DMS53 treated with DMSO at 0.1 percent for 48 hours (cell line): ENCODE results near the gene EXOSC7.
"Not testable (repeated sequence)": the region's sequence is repeated elsewhere in the genome, so short reads cannot be mapped to it uniquely, and the experiment has no call there.

Experiments used
- DNase-seq: peaks from one replicate; lab custom pipeline; 2025; ENCODE audit not compliant: unreplicated experiment; lab: John Stamatoyannopoulos, UW

Gene EXOSC7

GRCh38 chr3:44961888-44962287 is 14.2 kb upstream of the EXOSC7 start:
- DNase-seq: no peak

- DNase-seq: no peak
These were observed 13.2 kb upstream of the EXOSC7 start for GRCh38 chr3:44962621-44963393.

GRCh38 chr3:44963571-44964325 is 12.3 kb upstream of the EXOSC7 start:
- no peak for DNase-seq

- no peak for DNase-seq
These were observed 10.9 kb upstream of the EXOSC7 start for GRCh38 chr3:44965165-44965564.

- no peak for DNase-seq
These were observed 9.2 kb upstream of the EXOSC7 start for GRCh38 chr3:44966795-44967278.

GRCh38 chr3:44968447-44968858 is 7.6 kb upstream of the EXOSC7 start:
- no peak for DNase-seq

GRCh38 chr3:44969154-44969827 is 6.8 kb upstream of the EXOSC7 start:
- DNase-seq: no peak

GRCh38 chr3:44969828-44970179 is 6.2 kb upstream of the EXOSC7 start:
- DNase-seq: no peak

- DNase-seq: no peak
These were observed 5.0 kb upstream of the EXOSC7 start for GRCh38 chr3:44970926-44971490.

GRCh38 chr3:44974416-44974815 is 1.6 kb upstream of the EXOSC7 start:
- no peak for DNase-seq

GRCh38 chr3:44981220-44981619 is 5.2 kb downstream of the EXOSC7 start:
- DNase-seq: no peak

- no peak for DNase-seq
These were observed 5.7 kb downstream of the EXOSC7 start for GRCh38 chr3:44981751-44982150.

GRCh38 chr3:44982817-44983216 is 6.8 kb downstream of the EXOSC7 start:
- DNase-seq: no peak

GRCh38 chr3:44983484-44983941 is 7.5 kb downstream of the EXOSC7 start:
- DNase-seq: no peak

- no peak for DNase-seq
These were observed 8.3 kb downstream of the EXOSC7 start for GRCh38 chr3:44984335-44984734.

- not testable (repeated sequence) for DNase-seq
These were observed 10.3 kb downstream of the EXOSC7 start for GRCh38 chr3:44986330-44986729.

GRCh38 chr3:44987332-44987731 is 11.3 kb downstream of the EXOSC7 start:
- no peak for DNase-seq

- no peak for DNase-seq
These were observed 12.0 kb downstream of the EXOSC7 start for GRCh38 chr3:44988073-44988472.

GRCh38 chr3:44989141-44989540 is 13.1 kb downstream of the EXOSC7 start:
- no peak for DNase-seq

- DNase-seq: no peak
These were observed 13.8 kb downstream of the EXOSC7 start for GRCh38 chr3:44989636-44990373.

GRCh38 chr3:44991326-44991725 is 15.3 kb downstream of the EXOSC7 start:
- DNase-seq: no peak
